D721Med (cell line): ENCODE data around the gene ITM2B.

Source experiments
- DNase-seq: peaks from one replicate; pipeline ENCODE4 v3.0.0; 2011; ENCODE audit warnings: low spot score; ENCODE audit not compliant: insufficient read length
- FAIRE-seq: peaks from 2 replicates; lab custom pipeline; 2011; peaks lifted over from hg19 to GRCh38; lab: Jason Lieb, UNC
- TF ChIP-seq, protein P1 (sequence below): IDR thresholded peaks from 2 replicates; pipeline ENCODE4 v1.5.1; 2012; ENCODE audit warnings: mild to moderate bottlenecking, control low read depth; ENCODE audit not compliant: insufficient read depth; ENCODE audit errors: missing control alignments

ITM2B gene

DNA sequence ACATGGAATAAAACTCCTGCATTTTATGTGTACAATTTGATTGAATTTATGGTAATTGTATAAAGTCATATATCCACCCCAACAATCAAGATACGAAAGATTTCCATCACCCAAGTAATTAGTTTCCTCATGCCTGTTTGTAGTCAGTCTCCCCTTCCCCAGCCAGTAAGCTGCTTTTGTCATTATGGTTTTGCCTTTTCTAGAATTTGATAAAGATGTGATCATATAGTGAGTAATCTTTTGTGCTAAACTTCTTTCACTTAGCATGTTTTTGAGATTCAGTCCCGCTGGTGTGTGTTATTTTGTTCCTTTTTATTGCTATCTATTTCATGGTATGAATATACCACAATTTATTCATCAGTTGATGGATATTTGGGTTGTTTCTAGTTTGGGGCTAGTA lies 16.0 kb downstream of the ITM2B start:
- TF ChIP-seq, protein P1, sequence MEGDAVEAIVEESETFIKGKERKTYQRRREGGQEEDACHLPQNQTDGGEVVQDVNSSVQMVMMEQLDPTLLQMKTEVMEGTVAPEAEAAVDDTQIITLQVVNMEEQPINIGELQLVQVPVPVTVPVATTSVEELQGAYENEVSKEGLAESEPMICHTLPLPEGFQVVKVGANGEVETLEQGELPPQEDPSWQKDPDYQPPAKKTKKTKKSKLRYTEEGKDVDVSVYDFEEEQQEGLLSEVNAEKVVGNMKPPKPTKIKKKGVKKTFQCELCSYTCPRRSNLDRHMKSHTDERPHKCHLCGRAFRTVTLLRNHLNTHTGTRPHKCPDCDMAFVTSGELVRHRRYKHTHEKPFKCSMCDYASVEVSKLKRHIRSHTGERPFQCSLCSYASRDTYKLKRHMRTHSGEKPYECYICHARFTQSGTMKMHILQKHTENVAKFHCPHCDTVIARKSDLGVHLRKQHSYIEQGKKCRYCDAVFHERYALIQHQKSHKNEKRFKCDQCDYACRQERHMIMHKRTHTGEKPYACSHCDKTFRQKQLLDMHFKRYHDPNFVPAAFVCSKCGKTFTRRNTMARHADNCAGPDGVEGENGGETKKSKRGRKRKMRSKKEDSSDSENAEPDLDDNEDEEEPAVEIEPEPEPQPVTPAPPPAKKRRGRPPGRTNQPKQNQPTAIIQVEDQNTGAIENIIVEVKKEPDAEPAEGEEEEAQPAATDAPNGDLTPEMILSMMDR, result no peak
- DNase-seq (no peak), FAIRE-seq (no peak)

DNA sequence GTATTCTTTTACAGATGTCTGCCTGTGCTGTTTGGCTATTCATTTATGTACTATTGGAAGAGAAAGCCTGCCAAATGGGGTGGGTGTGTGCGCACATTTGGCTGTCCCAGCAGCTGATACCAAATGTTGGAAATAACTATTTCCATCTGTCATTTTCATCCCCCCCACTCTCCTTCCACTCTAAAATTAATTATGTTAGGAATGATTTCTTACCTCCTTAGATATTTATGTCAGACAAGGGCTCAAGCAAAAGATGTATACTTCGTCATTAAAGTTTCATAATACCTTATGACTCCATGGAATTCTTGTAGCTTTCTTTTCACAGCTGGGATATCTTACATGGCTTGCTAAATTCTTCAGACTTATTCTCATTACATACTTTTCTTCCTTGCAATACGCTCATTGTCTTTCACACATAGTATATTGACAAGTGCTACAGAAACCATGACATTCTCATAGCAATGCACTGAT lies 18.6 kb downstream of the ITM2B start:
- FAIRE-seq (no peak), DNase-seq (no peak)
- TF ChIP-seq, protein P1, result no peak

DNA sequence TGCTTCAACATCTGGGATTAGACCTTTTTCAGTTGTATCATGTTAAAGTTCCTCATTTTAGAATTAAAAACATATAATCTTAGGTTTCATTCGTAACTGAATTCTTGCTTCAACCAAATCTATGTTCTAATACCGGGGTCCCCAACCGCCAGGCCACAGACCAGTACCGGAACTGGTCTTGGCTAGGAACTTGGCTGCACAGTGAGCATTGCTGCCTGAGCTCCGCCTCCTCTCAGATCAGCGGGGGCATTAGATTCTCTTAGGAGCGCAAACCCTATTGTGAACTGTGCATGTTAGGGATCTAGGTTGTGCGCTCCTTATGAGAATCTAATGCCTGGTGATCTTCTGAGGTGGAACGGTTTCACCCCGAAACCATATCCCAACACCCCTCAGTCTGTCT lies 19.2 kb downstream of the ITM2B start:
- FAIRE-seq, result no peak
- DNase-seq, result no peak
- TF ChIP-seq, protein P1, result no peak

DNA sequence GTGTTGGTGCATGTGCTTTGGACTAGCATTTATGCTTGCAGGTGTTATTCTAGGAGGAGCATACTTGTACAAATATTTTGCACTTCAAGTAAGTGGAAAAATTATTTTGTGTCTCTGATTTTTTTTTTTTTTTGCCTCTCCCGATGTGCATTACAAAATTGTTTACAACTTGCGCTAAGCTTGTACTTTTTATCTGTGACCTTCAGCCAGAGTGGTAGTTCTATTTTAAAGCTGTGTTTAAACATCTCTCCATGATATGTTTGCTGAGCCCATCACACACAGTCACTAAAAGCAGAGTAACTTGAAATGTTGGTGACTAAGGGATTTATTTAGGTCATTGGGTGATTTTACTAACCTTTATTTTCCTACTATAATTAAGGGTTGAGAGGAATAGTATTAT lies 20.8 kb downstream of the ITM2B start:
- no peak for DNase-seq
- FAIRE-seq, result no peak
- TF ChIP-seq, protein P1, result no peak

DNA sequence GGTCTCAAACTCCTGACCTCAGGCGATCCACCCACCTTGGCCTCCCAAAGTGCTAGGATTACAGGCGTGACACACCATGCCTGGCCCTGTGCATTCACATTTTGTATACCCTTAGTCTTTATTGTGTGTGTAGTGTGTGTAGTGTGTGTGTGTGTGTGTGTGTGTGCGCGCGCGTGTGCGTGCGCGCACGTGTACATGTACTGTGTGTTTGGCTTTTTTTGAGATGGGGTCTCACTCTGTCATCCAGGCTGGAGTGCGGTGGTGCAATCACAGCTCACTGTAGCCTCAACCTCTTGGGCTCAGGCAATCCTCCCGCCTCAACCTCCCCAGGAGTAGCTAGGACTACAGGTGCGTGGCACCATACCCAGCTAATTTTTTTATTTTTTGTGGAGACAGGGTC lies 22.1 kb downstream of the ITM2B start:
- TF ChIP-seq, protein P1, result no peak
- DNase-seq, result no peak
- FAIRE-seq, result no peak

DNA sequence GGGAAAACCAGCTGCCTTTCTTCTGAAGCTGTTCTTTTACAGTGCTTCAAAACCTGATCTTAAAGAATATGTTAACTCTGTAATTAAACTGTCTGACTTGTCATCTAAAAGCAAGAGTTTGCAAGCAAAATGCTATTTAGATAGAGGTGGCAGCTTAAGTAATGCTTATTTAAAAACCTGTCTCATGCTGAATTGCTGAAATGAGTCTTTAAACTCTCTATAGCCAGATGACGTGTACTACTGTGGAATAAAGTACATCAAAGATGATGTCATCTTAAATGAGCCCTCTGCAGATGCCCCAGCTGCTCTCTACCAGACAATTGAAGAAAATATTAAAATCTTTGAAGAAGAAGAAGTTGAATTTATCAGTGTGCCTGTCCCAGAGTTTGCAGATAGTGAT lies 22.9 kb downstream of the ITM2B start:
- no peak for FAIRE-seq
- DNase-seq, result no peak
- TF ChIP-seq, protein P1, result no peak

DNA sequence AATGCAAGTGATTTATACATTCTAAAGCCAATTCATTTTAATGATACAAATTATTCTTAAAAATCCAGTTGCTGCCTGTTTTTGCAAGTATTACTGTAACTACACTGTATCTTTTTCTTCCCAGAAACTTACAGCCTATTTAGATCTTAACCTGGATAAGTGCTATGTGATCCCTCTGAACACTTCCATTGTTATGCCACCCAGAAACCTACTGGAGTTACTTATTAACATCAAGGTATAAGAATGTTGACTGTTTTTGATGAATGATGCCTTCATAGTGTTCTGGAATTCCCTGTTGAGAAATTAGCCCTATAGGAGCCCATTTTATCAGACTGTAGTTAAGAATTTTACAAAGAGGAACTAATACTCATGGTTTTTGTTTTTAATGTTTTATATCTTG lies 25.0 kb downstream of the ITM2B start:
- TF ChIP-seq, protein P1, result no peak
- DNase-seq (no peak), FAIRE-seq (no peak)
